Tongue (tissue), 2 donors: Measurements from ENCODE around the gene SRRD. TPM values are rescaled to one million over a fixed set of nuclear protein-coding genes. Genes with fewer than 3 reads are reported as not detected.

Experiments
- DNase-seq: peaks from one replicate; pipeline ENCODE4 v3.0.0-alpha.2; 2015
- total RNA-seq: library from RNA; depleted of rRNA; stranded (reverse); fragments of >200 nt; gene quantifications from one replicate; pipeline ENCODE4 v1.2.3, GENCODE V29; 2014

SRRD gene
- total RNA-seq, 1 donor from 2014 or later, result 16.5 TPM

- DNase-seq, result no peak
Measured at GRCh38 chr22:26482161-26482560, 1.5 kb upstream of the SRRD start.

GRCh38 chr22:26483043-26483438, 636 bp upstream of the SRRD start:
- no peak for DNase-seq

- no peak for DNase-seq
Measured at GRCh38 chr22:26484360-26484706, 656 bp downstream of the SRRD start.

GRCh38 chr22:26485013-26485412, 1.3 kb downstream of the SRRD start:
- no peak for DNase-seq

- DNase-seq, result no peak
Measured at GRCh38 chr22:26485806-26486390, 2.2 kb downstream of the SRRD start.

GRCh38 chr22:26486394-26486793, 2.7 kb downstream of the SRRD start:
- DNase-seq, result no peak

GRCh38 chr22:26487996-26488395, 4.3 kb downstream of the SRRD start:
- no peak for DNase-seq

- DNase-seq, result no peak
Measured at GRCh38 chr22:26489447-26490036, 5.9 kb downstream of the SRRD start.

GRCh38 chr22:26492220-26492619, 8.5 kb downstream of the SRRD start:
- no peak for DNase-seq

GRCh38 chr22:26494506-26494905, 10.8 kb downstream of the SRRD start:
- no peak for DNase-seq

- no peak for DNase-seq
Measured at GRCh38 chr22:26496456-26496855, 12.8 kb downstream of the SRRD start.

- no peak for DNase-seq
Measured at GRCh38 chr22:26499188-26499703, 15.6 kb downstream of the SRRD start.

- no peak for DNase-seq
Measured at GRCh38 chr22:26501996-26502395, 18.3 kb downstream of the SRRD start.

- peak; percentile 56 for DNase-seq
Measured at GRCh38 chr22:26502688-26503561, 19.2 kb downstream of the SRRD start.

GRCh38 chr22:26503758-26504157, 20.1 kb downstream of the SRRD start:
- no peak for DNase-seq

- DNase-seq, result no peak
Measured at GRCh38 chr22:26508148-26508547, 24.5 kb downstream of the SRRD start.

- peak; percentile 97 for DNase-seq
Measured at GRCh38 chr22:26512149-26512793, 28.6 kb downstream of the SRRD start, which contains the start of gene TFIP11. Gene TFIP11 (minus strand): TSS chr22:26512473. CDS start chr22:26510272, 2,201 bp downstream.

GRCh38 chr22:26513838-26514237, 30.2 kb downstream of the SRRD start:
- no peak for DNase-seq

- DNase-seq, result no peak
Measured at GRCh38 chr22:26514419-26515161, 30.9 kb downstream of the SRRD start.

GRCh38 chr22:26515931-26516330, 32.3 kb downstream of the SRRD start:
- DNase-seq, result no peak

GRCh38 chr22:26516503-26516902, 32.8 kb downstream of the SRRD start:
- no peak for DNase-seq

- no peak for DNase-seq
Measured at GRCh38 chr22:26517429-26517828, 33.8 kb downstream of the SRRD start.
